Kidney capillary endothelial cell (primary cell): ENCODE measurements around the gene USP12.

Experiments
- DNase-seq: peaks from one replicate; pipeline ENCODE4 v3.0.0-alpha.2; 2018; ENCODE audit warnings: low spot score

USP12 gene

GRCh38 chr13:27035892-27036235, 135.7 kb downstream of the USP12 start:
- no peak for DNase-seq

- DNase-seq = no peak
Observed at GRCh38 chr13:27034678-27035111, 136.9 kb downstream of the USP12 start.

- no peak for DNase-seq
Observed at GRCh38 chr13:27028683-27029480, 142.7 kb downstream of the USP12 start.

- DNase-seq = no peak
Observed at GRCh38 chr13:27027086-27027667, 144.4 kb downstream of the USP12 start.

GRCh38 chr13:27026396-27026795, 145.2 kb downstream of the USP12 start:
- DNase-seq = no peak

GRCh38 chr13:27024776-27025492, 146.7 kb downstream of the USP12 start:
- no peak for DNase-seq

- no peak for DNase-seq
Observed at GRCh38 chr13:27024074-27024461, 147.5 kb downstream of the USP12 start.

- no peak for DNase-seq
Observed at GRCh38 chr13:27023385-27024073, 148.1 kb downstream of the USP12 start.

- DNase-seq = no peak
Observed at GRCh38 chr13:27022571-27023311, 148.9 kb downstream of the USP12 start.

- no peak for DNase-seq
Observed at GRCh38 chr13:27020415-27020814, 151.2 kb downstream of the USP12 start.

- no peak for DNase-seq
Observed at GRCh38 chr13:27018882-27019281, 152.7 kb downstream of the USP12 start.

GRCh38 chr13:27018344-27018861, 153.2 kb downstream of the USP12 start:
- DNase-seq = no peak

- DNase-seq = no peak
Observed at GRCh38 chr13:27016875-27017274, 154.7 kb downstream of the USP12 start.
